ENCODE results near the gene FOXB1.

Gene FOXB1

DNA sequence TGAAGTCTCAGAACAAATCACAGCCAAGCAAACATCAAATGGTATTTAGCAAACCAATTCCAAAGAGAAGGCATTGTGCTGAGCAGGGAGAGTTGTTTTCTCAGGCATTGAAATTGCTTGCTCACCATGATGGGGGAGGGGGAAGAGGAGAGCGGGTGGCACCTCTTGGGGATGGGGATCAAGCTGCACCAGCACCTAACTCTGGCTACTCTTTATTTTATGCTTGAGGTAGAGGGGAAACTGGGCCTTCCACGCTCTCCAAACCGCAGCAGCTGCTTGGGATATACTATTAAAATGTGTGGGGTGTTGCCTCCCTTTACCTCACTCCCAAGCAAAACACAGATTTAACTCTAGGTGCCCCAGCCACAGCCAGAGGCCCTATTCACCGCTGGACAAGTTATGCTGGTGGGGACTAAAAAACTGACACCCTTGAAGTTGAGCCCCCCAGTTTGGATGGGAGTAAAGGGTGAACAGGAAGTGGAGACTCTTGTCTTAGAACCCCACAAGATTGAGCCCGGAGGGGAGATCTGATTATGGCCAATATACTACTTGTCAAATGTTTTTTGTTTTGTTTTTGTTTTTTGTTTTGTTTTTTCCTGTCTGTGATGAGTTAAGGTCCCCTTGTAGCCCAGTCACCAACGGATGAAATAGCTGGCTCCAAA lies 5.0 kb upstream of the FOXB1 start:
- DNase-seq: no peak

GRCh38 chr15:59999612-60000112 lies 4.4 kb upstream of the FOXB1 start:
- DNase-seq: no peak

- no peak for DNase-seq
These were observed 3.8 kb upstream of the FOXB1 start for GRCh38 chr15:60000113-60000823.

DNA sequence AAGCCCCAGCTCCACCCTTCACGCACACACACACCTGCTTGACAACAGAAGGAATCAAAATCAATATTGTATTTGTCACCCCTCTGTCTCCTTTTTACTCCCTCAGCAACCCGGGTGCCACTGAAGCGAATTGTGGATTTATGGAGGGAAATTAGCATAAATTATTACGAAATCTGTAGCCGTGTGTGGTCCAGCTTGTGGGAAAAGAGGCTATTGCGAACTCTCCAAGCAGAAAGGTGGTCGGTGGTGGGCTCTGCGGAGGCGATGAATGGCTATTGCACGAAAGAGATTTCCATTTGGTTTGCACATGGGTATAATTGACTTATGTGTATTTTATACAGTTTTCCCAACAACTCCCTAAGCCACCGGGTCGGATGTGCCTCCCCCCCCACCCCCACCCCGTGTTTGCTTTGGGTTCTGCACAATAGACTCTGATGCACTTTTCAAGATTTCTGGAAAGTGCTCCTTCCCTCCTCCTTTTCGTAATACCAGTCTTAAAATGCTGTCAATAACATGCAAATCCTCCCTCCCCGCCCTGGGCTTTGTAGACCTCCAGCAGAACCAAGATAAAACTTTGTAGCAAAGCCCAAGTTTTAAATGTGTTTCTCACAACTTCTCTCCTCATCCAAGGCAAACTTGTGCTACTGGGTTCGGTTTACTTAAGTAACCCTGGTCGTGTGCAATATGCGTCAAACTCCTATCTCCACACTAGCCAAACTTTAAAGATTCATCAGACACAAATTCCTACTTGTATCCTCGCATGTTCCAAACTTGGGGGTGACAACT lies 3.1 kb upstream of the FOXB1 start:
- no peak for DNase-seq

DNA sequence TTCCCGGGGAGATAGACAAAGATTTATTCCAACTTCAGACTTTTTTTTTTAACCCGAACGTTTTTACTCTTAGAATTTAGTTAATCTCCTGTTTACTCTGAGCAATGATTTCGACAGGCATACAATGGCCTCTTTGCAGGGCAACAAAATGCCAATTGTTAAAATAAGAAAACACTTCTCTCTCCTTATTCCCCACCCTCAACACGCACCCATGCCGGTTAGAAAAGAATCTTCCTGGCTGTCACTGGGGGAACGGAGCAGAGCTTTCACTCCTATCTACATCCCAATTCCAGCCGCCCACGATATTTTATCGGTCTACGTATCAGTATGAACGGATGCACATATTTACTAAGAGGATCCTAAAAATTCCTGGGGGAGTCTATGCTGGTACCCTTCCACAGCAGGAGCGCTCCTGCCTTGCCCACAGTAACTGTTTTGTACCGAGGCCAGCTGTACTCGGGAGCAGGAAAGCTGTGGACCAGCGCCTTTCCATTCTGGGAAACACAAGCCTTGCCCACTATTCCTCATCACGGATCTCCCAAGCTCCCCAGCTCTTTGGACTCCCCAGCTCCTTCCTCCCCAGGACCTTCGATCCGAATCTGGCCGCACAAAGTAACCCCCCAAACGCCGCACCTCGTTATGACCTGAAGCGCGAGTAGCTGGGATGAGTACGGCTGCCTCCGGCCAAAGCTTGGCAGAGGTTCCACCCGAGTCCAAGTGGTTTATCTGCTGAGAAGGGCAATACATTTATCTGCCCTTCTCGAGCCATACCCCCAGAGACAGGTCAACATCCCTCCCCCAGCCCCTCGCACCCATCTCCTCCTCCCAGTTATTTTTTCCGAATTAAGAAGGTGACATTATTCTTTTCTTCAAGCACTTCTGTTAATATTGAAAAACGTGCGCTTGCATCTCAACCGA lies 2.2 kb upstream of the FOXB1 start:
- no peak for DNase-seq

DNA sequence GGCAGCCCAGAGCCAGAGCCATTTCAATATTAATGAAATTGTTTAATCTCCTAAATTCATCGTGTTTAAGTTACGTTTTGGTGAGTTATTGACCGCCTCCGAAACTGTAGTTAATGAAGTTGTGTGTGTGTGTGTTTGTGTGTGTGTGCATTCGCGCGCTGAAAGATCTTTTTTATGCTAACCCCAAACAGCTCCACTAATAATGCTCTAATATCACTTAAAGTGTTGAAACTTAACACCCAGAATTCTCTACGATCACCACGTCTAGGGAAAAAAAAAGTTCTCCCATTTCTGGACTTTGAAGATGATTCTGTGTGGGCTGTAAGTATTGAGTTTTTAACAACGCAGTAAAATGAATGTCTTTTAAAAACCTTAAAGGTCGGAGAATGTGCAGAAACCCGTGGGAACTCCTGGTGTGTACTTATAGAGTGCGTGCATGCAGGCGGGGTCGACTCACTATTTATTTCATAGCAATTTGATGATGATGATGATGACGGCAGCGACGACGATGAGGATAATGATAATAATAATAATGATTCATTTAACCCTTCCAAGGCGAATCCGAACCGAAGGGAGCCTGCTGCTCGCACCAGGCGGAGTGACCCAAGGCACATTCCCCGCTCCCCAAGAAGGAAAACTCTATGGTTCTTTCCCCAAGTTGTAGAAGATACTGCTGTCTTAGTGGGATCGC lies 1.4 kb upstream of the FOXB1 start:
- no peak for DNase-seq

- DNase-seq: peak in 1 of 5 donors; percentile 60
These were observed 685 bp upstream of the FOXB1 start for GRCh38 chr15:60003243-60004008.

DNA sequence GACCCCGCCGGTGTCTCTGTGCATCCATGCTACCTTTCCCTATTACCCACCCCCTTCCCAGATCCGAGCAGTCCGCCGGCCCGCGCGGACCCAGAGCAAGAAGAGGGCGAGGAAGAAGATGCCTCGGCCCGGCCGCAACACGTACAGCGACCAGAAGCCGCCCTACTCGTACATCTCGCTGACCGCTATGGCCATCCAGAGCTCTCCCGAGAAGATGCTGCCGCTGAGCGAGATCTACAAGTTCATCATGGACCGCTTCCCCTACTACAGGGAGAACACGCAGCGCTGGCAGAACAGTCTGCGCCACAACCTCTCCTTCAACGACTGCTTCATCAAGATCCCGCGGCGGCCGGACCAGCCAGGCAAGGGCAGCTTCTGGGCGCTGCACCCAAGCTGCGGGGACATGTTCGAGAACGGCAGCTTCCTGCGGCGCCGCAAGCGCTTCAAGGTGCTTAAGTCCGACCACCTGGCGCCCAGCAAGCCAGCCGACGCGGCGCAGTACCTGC lies 788 bp downstream of the FOXB1 start:
- DNase-seq: peak in 2 of 5 donors; percentile 16 to 61

DNA sequence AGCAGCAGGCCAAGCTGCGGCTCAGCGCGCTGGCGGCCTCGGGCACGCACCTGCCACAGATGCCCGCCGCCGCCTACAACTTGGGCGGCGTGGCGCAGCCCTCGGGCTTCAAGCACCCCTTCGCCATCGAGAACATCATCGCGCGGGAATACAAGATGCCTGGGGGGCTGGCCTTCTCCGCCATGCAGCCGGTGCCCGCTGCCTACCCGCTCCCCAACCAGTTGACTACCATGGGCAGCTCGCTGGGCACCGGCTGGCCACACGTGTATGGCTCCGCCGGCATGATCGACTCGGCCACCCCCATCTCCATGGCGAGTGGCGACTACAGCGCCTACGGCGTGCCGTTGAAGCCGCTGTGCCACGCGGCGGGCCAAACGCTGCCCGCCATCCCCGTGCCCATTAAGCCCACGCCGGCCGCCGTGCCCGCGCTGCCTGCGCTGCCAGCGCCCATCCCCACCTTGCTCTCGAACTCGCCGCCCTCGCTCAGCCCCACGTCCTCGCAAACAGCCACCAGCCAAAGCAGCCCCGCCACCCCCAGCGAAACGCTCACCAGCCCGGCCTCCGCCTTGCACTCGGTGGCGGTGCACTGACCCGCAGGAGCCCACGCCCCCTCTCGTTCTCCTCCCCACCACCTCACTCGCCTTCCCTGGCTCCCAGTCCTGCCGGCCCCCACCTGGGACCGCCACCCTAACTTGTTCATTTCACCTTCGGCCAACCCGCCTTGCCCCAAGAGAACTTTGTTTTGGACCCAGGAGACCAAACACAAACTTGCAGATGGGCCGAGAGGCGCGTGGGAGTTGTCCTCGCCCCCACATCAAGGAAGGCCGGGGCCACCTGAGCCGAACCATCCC lies 1.5 kb downstream of the FOXB1 start:
- DNase-seq: peak in 1 of 5 donors; percentile 55

DNA sequence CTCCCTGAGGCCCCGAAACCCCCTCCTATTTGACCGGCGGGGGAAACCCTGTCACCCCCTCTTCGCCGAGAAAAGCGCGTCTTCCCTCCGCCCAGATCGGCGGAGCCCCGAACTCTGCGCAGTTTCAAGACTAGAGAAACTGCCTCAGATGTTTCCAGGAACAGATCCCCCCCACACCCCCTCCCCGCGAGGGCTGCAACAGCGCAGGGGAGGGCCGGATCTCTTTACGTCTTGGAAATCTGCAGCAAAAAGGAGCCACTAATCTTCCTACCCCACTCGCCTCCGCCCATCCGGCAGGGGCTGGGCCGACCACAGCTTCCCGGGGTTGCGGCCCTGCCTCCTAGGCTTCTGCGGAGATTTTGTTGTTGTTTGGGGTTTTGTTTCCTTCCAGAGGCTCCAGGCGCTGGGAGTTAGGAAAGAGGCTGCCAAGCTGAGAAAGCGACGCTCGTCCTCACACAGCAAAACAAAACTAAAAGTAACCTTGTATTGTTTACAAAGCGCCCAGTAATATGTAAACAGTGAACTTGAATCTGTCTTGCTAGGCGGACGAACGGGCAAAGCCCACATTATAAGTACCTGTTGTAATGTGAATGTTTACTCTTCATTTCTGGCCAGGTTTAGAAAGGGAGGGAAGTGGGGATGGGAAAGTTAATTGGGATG lies 2.2 kb downstream of the FOXB1 start:
- DNase-seq: peak in 4 of 5 donors; percentile 46 to 96 (median 54)

DNA sequence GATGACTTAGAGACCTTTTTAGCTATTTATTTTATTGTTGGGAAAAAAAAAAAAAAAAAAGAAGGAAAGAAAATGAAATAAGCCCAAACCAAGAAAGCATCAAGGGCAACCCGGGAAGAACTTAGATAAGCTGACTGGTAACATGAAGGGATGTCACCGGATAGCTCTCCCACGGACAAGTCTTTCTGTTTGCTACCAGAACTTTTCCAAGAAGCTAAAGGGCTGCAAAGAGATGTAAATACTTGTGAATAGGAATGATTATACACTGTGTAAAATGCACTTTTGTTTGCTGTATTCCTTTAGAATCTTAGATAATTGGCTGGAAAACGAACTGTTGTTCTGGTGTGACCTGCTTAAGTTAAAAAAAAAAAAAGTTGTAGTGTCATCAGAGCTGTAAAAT lies 2.8 kb downstream of the FOXB1 start:
- DNase-seq: no peak

DNA sequence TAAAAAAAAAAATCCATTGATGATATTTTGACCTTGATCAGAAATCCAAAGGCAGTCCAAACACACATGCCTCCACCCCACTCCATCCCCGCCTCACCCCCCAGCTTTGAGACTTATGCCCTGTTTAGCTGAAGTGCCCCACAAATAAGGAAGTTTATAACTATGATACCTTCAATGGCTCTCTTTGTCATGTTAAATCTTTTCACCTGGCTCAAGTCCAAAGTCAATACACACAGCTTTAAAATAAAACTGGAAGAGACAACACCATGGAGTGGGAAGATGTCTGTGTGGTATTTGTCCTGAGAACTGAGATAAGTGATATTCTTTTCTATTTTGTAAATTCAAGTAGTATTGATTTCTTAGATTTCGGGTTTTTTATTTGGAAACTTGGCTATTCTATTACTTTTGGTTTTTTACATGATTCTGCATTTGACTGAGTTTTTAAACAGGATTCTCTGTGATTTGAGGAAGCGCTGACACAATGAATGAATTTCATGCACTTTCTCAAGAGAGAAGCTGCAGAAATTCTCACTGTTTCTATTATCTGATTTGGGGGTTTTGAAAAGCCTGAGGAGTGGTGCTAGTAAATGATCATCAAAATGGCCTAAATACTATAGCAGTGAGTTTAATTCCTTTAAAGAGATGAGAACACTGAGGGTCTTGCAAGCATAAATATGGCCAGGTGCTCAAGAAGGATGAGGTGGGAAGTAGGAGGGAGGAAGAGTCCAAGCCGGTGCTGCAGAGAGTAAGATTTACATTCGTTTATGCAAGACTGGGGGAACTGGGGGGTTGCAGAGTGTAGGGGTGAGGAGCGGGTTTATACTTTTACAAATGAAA lies 5.2 kb downstream of the FOXB1 start:
- DNase-seq: no peak

GRCh38 chr15:60009980-60010732 lies 6.0 kb downstream of the FOXB1 start:
- DNase-seq: no peak

- DNase-seq: no peak
These were observed 6.7 kb downstream of the FOXB1 start for GRCh38 chr15:60010858-60011257.

DNA sequence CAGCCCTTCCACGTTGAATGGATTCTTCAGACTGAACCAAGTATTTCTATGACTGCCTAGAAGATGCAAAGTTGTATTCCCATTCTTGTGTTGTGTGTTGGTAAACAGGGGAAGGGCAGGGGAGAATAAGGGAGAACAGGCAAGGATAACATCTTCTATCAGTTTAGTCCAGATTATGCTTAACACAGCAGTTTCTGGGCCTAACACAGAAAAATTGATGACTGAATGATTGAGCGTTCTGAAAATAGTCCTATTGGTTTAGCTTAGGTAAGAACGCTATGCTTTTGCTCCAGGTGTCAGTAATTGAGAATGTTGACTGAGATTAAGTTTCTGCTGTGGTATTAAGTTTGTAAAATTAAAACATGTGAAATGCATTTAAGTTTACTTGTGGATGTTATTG lies 8.6 kb downstream of the FOXB1 start:
- DNase-seq: no peak

- peak in 1 of 5 donors; percentile 86 for DNase-seq
These were observed 13.7 kb downstream of the FOXB1 start for GRCh38 chr15:60017538-60018520.

Measured in T-helper 1 cell (primary cell).